Measurements from ENCODE around the gene PERCC1.

GRCh38 chr16:1428511-1428910 is 2.4 kb upstream of the PERCC1 start:
- no peak for TF ChIP-seq CTCF (IDR thresholded peaks at IDR 0.05)
- TF ChIP-seq POLR2A (IDR thresholded peaks at IDR 0.05) = no peak
